ENCODE data around the gene CABLES2. TPM values are rescaled to one million over a fixed set of nuclear protein-coding genes. Genes with fewer than 3 reads are reported as not detected.

Gene CABLES2
- total RNA-seq, 4 donors from 2014 or later, result 2.0 to 3.8 (median 2.2) TPM

DNA sequence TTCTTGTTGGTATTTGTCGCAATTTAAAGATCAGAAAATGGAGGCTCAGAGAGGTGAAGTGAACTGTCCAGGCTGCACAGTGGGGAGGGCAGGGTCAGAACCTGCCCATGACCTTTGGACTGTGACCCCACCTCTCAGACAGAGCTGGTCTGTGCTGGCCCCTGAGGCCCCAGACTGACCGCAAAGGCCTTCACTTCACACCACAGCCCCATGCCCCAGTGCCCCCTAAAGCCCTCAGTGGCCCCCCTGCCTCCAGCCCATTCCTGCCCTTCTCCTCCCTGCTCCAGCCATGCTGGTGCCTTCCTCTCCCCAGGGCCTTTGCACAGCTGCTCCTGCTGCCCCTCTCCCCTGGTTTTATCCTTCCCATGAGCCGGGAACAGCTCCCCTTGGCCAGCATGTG, 29.6 kb upstream of the CABLES2 start:
- Histone ChIP-seq H3K9me3 (no peaks in the 10 kb centered on the region), H3K36me3 (no peaks in the 10 kb centered on the region), H3K27me3 (peaks cover 0 to 77% (median 0%) of the 10 kb centered on the region in 4 donors), H3K27ac (no peak overlapping the region), H3K4me1 (peaks cover 0 to 18% (median 0%) of the 10 kb centered on the region in 3 donors), H3K4me3 (no peak overlapping the region)
- 64 to 93% methylated on average over 2 to 3 of the region's 3 CpGs for WGBS, 2 donors
- DNase-seq, result no peak
- intact Hi-C loops (cut with DNase I), result no loop called here
- TF ChIP-seq, protein P1, sequence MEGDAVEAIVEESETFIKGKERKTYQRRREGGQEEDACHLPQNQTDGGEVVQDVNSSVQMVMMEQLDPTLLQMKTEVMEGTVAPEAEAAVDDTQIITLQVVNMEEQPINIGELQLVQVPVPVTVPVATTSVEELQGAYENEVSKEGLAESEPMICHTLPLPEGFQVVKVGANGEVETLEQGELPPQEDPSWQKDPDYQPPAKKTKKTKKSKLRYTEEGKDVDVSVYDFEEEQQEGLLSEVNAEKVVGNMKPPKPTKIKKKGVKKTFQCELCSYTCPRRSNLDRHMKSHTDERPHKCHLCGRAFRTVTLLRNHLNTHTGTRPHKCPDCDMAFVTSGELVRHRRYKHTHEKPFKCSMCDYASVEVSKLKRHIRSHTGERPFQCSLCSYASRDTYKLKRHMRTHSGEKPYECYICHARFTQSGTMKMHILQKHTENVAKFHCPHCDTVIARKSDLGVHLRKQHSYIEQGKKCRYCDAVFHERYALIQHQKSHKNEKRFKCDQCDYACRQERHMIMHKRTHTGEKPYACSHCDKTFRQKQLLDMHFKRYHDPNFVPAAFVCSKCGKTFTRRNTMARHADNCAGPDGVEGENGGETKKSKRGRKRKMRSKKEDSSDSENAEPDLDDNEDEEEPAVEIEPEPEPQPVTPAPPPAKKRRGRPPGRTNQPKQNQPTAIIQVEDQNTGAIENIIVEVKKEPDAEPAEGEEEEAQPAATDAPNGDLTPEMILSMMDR (IDR thresholded peaks at IDR 0.05), result no peak
- TF ChIP-seq POLR2A (IDR thresholded peaks at IDR 0.05), result no peak

DNA sequence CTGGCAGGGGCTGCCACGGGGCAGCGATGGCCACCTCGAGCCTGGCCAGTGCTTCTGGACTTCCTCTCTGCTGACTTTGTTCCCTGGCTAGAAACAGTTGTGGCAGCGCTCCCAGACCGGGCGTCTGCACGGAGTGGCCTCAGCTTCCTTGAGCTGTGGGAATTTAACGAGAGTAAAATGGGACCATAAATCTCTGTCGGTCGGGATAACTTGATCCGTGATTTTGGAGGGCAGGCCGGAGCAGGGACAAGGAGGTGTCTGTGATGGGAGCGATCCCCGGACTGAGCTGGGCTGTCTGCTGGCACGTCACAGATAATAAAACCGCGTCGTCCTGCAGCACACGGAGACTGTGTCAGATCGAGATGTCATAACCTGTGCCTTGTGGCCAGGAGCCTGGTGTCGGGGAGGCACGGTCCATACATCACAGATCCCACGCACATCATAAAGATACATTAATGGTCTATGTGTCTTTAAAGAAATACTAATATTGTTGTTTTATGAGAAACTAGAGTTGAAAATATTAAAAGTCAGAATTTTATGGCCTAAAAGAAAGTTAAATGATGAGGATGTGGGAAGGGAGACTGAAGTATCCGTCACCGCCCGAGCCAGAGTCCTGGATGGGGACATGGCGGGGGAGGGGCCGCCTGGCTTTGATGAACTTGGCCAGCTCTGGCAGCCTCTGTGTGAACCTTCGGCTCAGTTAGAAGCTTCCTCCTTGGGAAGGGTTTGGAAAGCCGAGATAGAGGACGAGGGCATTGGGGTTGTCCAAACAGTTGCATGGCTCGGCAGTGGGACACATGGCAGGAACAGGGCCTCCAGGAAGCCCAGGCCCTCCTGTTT, 26.8 kb upstream of the CABLES2 start:
- intact Hi-C loops (cut with DNase I), result no loop called here
- 48 to 49% methylated on average over 17 to 25 of the region's 32 CpGs for WGBS, 2 donors
- no peak for DNase-seq
- Histone ChIP-seq H3K36me3 (no peaks in the 10 kb centered on the region), H3K27ac (no peak overlapping the region), H3K27me3 (peaks cover 0 to 72% (median 0%) of the 10 kb centered on the region in 4 donors), H3K4me1 (peaks cover 0 to 18% (median 0%) of the 10 kb centered on the region in 3 donors), H3K9me3 (no peaks in the 10 kb centered on the region), H3K4me3 (no peak overlapping the region)
- TF ChIP-seq, protein P1 (IDR thresholded peaks at IDR 0.05), result no peak
- no peak for TF ChIP-seq POLR2A (IDR thresholded peaks at IDR 0.05)

DNA sequence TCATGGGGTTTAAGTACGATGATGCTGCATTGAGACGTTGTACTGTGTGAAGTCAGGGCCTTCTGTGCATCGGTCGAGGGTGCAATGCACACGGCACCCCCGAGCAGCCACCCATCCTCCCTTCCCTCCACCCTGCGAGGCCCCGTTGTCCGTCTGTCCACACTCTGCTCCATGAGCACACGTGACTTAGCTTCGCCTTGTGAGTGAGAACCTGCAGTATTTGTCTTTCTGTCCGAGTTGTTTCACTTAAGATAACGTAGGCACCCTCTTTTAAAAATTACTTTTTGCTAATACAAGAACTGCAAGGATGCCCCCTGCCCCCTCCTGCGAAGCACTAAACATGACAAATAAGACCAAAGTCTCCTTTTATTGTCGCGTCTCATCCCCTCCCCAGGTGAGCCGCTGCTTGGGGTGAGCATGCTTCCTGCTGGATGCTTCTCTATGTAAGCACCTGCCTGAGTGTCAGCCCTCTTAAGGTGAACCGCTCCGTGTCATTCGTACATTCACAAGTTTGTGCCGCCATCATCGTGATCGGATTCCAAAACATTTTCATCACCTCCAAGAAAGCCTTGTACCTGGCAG, 23.9 kb upstream of the CABLES2 start:
- Histone ChIP-seq H3K4me1 (peaks cover 6 to 37% (median 12%) of the 10 kb centered on the region in 3 donors), H3K27ac (no peak overlapping the region), H3K4me3 (no peak overlapping the region), H3K9me3 (no peaks in the 10 kb centered on the region), H3K27me3 (peaks cover 0 to 63% (median 0%) of the 10 kb centered on the region in 4 donors), H3K36me3 (no peaks in the 10 kb centered on the region)
- TF ChIP-seq, protein P1 (IDR thresholded peaks at IDR 0.05), result no peak
- no peak for TF ChIP-seq POLR2A (IDR thresholded peaks at IDR 0.05)
- WGBS, 2 donors, result 67 to 81% methylated on average over 21 to 23 of the region's 23 CpGs
- intact Hi-C loops (cut with DNase I), result no loop called here
- no peak for DNase-seq

DNA sequence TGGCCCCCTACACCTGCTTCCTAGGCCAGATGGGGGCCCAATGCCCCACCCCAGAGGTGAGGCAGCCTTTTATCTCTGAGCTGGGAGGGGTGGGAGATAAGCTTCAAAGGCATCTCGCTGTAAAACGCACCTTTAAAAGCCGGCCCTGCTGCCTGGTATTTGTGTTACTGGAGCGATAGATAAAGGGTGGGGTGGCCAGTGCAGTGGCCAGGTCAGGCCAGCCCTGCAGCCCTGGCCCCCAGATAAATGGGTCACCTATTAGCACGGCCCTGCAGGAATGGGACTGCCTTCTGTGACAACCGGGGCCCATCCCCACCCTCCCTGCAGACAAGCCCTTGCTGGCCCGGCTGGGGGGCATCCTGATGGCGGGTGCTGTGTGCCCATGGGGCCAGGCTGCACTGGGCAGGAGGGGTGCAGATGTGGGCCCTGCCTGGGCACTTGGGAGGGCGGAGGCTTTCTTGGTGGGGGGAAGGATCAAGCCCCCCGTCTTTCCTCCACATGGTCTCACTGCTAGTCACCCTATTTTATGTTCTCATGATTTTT, 23.3 kb upstream of the CABLES2 start:
- Histone ChIP-seq H3K36me3 (no peaks in the 10 kb centered on the region), H3K27ac (no peak overlapping the region), H3K27me3 (peaks cover 0 to 59% (median 0%) of the 10 kb centered on the region in 4 donors), H3K9me3 (no peaks in the 10 kb centered on the region), H3K4me3 (no peak overlapping the region), H3K4me1 (peaks cover 6 to 37% (median 12%) of the 10 kb centered on the region in 3 donors)
- no peak for DNase-seq
- WGBS, 2 donors, result 44 to 63% methylated on average over 2 to 5 of the region's 10 CpGs
- intact Hi-C loops (cut with DNase I), result no loop called here
- TF ChIP-seq POLR2A (IDR thresholded peaks at IDR 0.05), result no peak
- TF ChIP-seq, protein P1 (IDR thresholded peaks at IDR 0.05), result no peak
